HG03460 (cell line): ENCODE measurements around the gene SORL1-AS1.

Source experiments
- ATAC-seq: cut with Tn5 transposase; IDR thresholded peaks from one replicate; pipeline ENCODE4 v1.9.1; 2021; ENCODE audit not compliant: unreplicated experiment

SORL1-AS1 gene

GRCh38 chr11:121452609-121453150, at the start of gene SORL1-AS1:
SORL1-AS1 (minus strand) TSS chr11:121452967.
- ATAC-seq, result peak; percentile 13

DNA sequence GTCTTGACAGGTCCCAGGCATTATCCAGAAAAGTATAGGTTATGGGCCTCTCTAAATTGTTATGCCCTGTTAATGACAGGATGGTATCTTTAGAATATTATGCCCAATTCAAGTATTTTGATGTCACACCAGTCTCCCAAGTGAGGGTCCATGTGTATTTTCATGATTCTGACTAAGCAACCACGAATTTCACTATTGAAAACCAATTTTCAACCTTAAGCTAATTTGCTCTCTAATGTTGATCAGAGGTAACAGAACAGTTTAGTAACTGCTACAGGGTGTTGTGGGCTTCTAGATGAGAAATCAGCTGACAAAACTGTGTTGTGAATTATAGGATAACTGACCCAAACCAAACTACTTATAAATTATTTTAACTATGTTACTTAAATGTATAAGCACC, 48.0 kb upstream of the SORL1-AS1 start:
- ATAC-seq, result no peak

DNA sequence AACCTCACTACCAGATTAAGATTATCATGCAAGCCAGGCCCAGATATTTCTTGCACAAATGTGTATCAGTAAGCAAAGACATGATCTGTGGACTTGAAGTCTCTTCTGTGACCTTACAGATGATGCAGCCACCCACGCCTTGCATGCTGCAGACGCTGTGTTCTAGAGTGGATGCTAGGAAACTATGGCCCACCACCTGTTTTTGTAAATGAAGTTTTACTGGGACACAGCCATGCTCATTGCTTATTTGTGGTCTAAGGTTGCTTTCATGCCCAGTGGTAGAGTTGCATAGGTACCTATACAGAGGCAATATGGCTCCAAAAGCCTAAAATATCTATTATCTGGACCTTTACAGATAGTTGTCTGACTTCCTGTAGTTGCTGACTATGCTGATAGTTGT, 47.5 kb upstream of the SORL1-AS1 start:
- ATAC-seq, result no peak

- no peak for ATAC-seq
Measured at GRCh38 chr11:121499405-121499804, 46.6 kb upstream of the SORL1-AS1 start.

DNA sequence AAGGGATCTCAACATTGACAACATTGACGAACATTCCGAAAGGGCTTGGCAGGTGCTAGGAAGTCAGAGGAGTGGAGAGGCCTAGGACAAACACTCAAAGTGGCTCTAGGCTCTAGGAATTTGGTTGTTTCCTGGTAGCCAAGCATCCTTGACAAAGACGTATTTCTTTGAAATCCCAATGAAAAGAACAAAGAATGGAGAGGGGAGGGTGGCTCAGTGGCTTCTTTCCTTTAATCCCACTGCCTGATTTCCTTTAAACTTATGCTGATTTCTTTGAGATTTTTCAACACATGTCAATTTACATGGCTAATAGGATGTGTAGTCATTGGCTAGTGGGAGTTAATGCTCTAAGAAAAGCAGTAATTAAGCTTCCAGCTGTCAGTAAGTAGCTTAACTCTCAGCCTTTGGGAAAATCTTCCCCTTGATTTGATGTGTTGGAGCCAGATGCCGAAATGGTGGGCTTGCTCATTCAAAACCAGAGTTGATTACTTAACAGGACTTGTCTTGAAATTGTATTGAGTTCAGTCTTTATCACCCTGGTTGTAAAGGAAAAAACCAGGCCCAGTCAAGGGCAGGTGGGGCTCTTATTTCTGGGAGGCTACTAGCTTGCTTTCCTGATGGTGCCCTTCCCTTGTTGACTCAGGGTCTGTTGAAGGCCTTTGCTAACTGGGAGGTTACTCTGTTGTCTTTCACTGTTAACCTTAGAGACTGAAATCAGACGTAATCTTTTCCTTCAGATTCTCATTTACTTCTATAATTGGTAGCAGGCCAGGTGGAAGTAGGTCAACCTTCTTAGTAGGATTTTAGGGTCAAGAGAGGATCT, 44.6 kb upstream of the SORL1-AS1 start:
- ATAC-seq, result no peak

DNA sequence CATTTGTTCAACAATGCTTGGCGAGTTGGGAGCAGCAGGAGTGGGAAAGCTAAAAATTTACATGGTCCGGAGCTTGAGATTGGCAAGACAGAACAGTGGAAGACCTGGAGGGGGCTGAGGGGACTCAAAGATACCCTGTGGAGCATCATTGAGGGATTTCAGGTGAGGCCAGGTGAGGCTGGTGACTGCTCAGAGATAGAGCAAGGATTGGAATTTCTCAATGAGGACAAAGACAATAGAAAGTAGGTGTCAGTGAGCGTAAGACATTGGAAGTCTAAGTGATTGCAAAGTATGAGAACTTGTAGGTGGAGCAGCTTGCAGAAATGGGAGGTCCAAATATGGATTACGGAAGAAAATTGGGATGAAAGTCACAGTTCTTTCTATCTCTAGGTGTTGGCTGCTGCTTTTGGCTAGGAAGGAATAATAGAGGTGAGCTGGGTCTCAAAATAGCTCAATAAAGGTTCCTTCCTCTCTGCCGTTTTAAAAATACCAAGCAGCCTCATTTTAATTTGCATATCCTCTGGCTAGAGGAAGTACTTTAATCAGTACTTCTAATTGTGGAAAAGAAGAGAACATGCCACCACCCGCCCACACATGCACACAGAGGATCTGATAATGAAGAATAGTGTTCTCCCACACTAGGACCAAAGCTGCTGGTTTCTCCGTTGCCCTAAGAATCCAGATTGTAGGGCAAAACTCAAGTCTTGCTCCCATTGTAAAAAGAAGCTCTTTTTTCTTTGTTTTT, 41.8 kb upstream of the SORL1-AS1 start:
- peak; percentile 80 for ATAC-seq

- ATAC-seq, result no peak
Measured at GRCh38 chr11:121489823-121490222, 37.1 kb upstream of the SORL1-AS1 start.

DNA sequence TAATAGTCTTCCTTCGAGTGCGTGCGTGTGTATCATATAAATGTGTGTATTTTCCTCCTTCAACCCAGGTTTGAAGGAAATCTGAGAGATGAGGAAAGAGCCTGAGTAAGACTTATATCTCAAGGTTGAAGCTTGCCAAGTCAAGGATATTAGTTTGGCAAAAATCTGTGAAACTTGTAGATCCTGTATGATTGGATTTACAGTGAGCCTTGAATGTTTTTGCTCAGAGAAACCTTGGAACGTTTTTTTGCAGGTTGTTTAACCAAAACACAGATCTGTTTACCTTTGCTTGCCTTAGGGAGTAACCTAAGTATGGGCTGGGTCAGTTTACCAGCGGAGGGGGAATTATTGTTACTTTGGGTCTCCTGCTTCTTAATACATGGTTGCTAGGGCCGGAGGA, 35.9 kb upstream of the SORL1-AS1 start:
- no peak for ATAC-seq

- no peak for ATAC-seq
Measured at GRCh38 chr11:121488170-121488569, 35.4 kb upstream of the SORL1-AS1 start.

DNA sequence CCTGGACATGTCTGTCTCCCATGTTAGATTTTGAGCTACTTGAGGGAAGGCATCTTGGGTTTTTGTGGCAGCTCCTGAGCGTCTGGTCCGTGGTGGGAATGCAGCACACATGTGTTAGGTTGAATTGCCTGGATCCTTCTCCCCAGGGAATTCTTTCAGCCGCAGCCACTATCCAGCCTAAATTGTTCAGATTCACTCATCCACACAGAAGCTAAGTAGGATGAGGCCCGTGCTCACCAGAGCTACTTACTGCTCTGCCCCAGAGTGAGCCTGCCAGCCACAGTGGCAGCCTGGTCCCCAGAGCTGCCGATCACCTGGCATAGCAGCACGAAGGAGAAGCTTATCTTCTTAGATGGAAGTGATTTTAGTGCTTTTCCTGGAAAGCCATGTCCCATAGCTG, 34.4 kb upstream of the SORL1-AS1 start:
- ATAC-seq, result no peak

GRCh38 chr11:121486054-121486453, 33.3 kb upstream of the SORL1-AS1 start:
- no peak for ATAC-seq

DNA sequence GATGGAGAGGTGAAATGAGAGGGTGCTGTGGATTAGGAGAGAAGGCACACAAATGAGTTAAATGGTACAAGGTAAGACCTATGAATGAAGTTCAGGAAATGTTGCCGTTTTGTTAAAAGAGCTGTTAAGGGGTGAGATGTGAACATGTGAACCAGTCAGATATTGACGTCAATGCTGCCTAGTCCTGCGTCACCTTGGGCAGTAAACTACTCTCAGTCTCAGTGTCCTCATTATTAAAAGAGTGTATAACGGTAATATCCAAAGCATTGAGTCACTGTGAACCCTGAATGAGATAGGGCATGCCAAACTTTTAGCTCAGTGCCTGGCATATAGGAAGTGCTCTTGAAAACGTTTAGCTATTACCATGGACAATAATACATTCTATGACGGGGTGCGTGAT, 32.4 kb upstream of the SORL1-AS1 start:
- ATAC-seq, result no peak

GRCh38 chr11:121483805-121484480, 31.2 kb upstream of the SORL1-AS1 start:
- ATAC-seq, result no peak

GRCh38 chr11:121482231-121483129, 29.7 kb upstream of the SORL1-AS1 start:
- peak; percentile 89 for ATAC-seq

DNA sequence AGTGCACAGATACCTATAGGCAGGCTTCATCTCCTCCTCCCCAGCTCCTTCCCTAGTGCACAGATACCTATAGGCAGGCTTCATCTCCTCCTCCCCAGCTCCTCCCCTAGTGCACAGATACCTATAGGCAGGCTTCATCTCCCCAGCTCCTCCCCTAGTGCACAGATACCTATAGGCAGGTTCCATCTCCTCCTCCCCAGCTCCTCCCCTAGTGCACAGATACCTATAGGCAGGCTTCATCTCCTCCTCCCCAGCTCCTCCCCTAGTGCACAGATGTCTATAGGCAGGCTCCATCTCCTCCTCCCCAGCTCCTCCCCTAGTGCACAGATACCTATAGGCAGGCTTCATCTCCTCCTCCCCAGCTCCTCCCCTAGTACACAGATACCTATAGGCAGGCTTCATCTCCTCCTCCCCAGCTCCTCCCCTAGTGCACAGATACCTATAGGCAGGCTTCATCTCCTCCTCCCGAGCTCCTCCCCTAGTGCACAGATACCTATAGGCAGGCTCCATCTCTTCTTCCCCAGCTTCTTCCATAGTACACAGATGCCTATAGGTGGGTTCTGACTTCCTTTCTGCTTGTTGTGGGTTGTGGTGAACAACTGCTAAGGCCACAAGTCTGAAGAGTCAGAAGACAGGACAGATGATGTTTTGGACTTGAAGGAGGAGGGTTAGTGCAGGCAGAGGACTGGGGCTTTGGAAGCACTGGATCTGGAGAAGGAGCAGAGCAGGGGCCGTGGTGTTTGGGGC, 28.9 kb upstream of the SORL1-AS1 start:
- ATAC-seq, result peak; percentile 56

DNA sequence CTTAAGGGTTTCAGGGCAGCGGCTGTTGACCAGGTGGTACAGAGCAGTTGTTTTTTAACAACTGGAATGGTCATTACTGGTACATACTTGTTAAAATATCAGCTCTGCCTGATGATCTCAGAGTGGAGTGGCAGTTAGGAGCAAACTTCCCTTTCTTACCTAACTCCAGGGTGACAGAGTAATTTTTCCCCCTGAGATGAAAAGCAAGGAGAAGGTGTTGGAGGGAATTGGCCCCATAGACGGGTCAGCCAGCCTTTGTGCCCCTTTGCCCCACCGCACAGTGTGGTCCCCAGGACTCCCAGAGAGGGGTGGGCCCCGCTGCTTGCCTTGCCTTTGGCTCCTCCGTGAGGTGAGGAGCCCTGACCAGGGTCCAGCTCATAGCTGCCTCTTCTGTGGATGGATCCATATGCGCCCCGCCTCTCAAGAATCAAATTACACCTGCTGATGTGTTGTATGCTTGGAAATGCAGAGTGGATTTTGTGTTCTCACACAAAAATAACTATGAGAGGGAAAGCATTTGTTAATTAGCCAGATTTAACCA, 27.0 kb upstream of the SORL1-AS1 start:
- no peak for ATAC-seq

GRCh38 chr11:121478895-121479697, 26.3 kb upstream of the SORL1-AS1 start:
- ATAC-seq, result no peak

DNA sequence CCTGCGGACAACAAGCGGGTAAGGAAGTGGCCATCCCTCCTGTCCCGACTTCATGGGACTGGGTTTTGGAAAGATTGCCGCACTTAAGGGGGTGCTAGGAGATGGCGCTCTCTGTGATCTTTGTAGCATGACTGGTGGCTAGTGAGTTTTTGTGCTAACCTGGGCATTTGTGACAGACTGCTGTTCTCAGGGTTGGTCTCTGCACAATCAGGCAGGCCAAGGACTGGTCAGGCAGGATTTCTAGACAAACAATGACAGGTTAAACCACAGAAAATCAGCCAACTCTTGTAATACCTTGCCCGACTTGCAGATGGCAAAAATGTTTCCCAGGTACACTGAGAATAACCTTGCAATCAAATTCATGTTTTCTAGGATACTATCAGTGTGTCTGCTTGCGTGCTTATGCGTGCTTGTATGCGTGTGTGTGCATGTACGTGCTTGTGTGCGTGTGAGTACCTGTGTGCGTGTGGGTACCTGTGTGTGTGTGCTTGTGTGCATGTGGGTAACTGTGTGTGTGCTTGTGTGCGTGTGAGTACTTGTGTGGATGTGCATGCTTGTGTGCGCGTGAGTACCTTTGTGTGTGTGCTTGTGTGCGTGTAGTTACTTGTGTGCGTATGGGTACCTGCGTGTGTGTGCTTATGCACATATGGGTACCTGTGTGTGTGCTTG, 25.6 kb upstream of the SORL1-AS1 start:
- no peak for ATAC-seq
